Measurements from ENCODE around the gene AOC1.
A peak's percentile ranks its signal among the peaks of the same experiment; 100 is the strongest.
"Not testable (repeated sequence)": the region's sequence is repeated elsewhere in the genome, so short reads cannot be mapped to it uniquely, and the experiment has no call there.

The AOC1 gene

DNA sequence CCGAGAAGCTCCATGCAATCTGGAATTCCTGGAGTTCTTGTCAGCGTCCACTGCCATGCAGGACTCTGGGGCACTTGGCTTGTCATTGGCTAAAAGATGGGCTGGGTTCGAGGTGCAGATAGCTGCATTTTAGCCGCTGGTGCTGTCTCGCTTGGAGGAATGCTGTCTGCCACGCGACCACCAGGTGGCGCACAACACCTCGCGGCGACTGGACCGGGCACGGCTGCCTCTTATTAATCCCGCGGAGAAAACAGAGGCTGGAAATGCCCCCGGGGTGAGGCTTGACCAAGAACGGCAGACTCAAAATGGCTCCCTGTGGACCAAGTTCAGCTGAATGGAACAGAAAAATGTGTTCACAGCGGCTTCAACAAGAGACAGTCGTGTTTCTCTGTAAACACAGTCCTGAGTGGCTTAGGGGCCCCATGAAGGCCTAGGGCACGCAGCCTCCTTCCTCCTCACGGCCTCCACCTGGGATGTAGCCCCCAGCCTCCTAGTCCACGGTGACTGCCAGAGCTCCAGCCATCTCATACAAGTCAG is 46.2 kb downstream of the AOC1 start:
- peak; percentile 69 for DNase-seq

DNA sequence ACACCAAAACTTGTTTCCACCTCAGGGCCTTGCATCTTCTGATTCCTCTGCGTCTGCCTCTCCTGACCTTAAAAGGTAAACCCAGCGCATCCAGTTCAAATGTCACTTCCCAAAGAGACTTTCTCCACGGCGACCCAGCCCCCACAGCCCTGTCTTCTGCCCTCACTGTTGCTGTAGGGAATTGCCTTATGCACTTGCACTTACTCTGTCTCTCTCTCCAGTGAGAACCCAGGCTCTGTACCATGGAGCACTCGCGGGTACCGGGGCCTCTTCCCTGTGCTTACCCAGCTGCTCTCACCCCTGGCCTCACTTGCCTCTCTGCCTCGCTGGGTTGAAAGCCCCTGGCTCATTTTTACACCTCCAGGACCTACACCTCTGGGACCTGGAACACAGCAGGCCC is 48.4 kb downstream of the AOC1 start:
- DNase-seq = no peak

GRCh38 chr7:150901160-150902035 is 49.1 kb downstream of the AOC1 start:
- no peak for DNase-seq

GRCh38 chr7:150902078-150903033 is 50.0 kb downstream of the AOC1 start:
- no peak for DNase-seq

- peak; percentile 46 for DNase-seq
Observed at GRCh38 chr7:150903606-150904005, 51.3 kb downstream of the AOC1 start.

- no peak for DNase-seq
Observed at GRCh38 chr7:150904011-150904909, 51.9 kb downstream of the AOC1 start.

DNA sequence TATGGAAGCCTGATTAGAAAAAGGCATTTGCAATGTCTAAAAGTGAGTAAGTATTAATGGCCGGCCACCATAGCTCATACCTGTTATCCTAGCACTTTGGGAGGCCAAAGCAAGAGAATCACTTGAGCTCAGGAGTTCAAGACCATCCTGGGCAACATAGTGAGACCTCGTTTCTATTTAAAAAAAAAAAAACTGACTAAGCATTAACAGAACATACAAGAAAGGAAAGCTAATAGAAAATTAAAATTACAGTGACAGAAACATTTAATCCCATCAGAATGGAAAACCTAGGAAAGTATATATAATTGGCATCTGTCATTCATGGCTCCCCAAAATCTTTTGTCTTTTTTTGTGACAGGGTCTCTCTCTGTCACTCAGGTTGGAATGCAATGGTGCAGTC is 55.9 kb downstream of the AOC1 start:
- DNase-seq = no peak

- DNase-seq = no peak
Observed at GRCh38 chr7:150909200-150909995, 57.1 kb downstream of the AOC1 start.

DNA sequence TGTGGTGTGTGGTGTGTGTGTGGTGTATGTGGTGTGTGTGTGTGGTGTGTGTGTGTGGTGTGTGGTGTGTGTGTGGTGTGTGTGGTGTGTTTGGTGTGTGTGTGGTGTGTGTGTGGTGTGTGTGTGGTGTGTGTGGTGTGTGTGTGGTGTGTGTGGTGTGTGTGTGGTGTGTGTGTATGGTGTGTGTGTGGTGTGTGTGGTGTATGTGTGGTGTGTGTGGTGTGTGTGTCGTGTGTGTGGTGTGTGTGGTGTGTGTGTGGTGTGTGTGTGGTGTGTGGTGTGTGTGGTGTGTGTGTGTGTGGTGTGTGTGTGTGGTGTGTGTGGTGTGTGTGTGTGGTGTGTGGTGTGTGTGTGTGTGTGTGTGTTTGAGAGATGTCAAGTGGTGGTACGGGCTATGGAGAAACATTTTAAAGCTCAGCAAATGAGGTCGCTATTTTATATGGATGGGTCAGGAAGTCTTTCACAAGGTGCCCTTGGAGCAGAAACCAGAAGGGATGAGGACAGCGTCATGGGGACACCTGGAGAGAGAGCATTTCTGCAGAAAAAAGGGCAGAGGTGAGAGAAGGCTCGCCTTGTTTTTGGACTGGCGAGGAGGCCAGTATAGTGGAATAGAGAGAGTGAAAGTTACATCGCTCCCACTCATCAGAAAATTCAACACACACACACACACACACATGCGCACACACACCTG is 58.1 kb downstream of the AOC1 start:
- not testable (repeated sequence) for DNase-seq

GRCh38 chr7:150910996-150911422 is 58.7 kb downstream of the AOC1 start:
- no peak for DNase-seq

All from EL (cell line).